Measurements from ENCODE around the gene HOXA9. TPM values are rescaled to one million over a fixed set of nuclear protein-coding genes. Genes with fewer than 3 reads are reported as not detected.

Gene HOXA9
- total and polyA plus RNA-seq, 10 of the 15 experiments (the other 5 are each of a cell fraction or from before 2014, with no cell fraction given) = not detected

DNA sequence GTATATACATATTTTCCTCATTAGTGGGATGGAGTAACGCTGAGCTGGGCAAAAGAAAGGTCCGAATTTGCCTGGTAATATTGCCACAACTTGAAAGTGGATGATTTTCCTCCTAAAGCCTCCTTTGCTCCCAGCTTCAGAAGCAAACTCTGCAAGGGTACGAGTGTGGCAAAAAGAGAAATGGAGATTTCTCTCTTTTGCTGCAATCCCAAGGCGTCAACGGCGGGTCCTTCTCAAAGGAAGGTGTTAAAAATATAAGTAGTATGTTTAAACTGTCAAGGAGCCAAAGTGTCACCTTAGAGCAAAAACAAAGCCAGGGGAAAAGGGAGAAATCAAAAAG lies 50.5 kb downstream of the HOXA9 start:
- no TSS peak for BruUV-seq (replicated peaks)
- in situ Hi-C loops (cut with MboI) (no loop called here), intact Hi-C loops (cut with micrococcal nuclease; ENCODE audit: unreplicated experiment) (no loop called here)
- SMC1A ChIA-PET (ENCODE audit: uncharacterized antibody, unreplicated experiment) = no interaction called here
- POLR2A ChIA-PET = no interaction called here
- 75% methylated on average over 6 of the region's 6 CpGs for WGBS (ENCODE audit: insufficient coverage, insufficient replicate concordance, low lambda C conversion rate, missing lambda C conversion rate)
- Histone ChIP-seq H3K4me3 (no peak overlapping the region), H3K4me2 (ENCODE audit: control insufficient read depth, insufficient read depth) (no peak overlapping the region), H2AFZ (ENCODE audit: control insufficient read depth, low read depth, low read length) (no peak overlapping the region), H3K79me2 (ENCODE audit: control insufficient read depth, insufficient read depth, low read length) (no peaks in the 10 kb centered on the region), H3K4me1 (ENCODE audit: control insufficient read depth, insufficient read depth, low read length) (no peaks in the 10 kb centered on the region), H3K36me3 (ENCODE audit: control insufficient read depth in 2 of 2, insufficient read depth in 2 of 2, low read length in 1 of 2) (no peaks in the 10 kb centered on the region), H3K27me3 (replicated peaks in 1 of 2; ENCODE audit: control insufficient read depth in 2 of 2, insufficient read depth in 2 of 2, low read length in 1 of 2) (no peaks in the 10 kb centered on the region), H3K9me3 (replicated peaks; ENCODE audit: control insufficient read depth, insufficient read depth, low read length) (no peaks in the 10 kb centered on the region), H3K27ac (ENCODE audit: control insufficient read depth, insufficient read depth) (no peak overlapping the region), H4K20me1 (ENCODE audit: control insufficient read depth, insufficient read depth) (no peaks in the 10 kb centered on the region; the same call in 1 of the 2 replicates), H3K9ac (ENCODE audit: control insufficient read depth, insufficient read depth, low read length) (no peak overlapping the region)
- no peak for DNase-seq (ENCODE audit: low read depth, low spot score)
- CTCF ChIA-PET = no interaction called here
- FAIRE-seq = no peak
- ATAC-seq = no peak
- TF ChIP-seq NR2C1 (IDR thresholded peaks at IDR 0.05) (no peak), ZNF24 (IDR thresholded peaks at IDR 0.05) (no peak), KDM1A (IDR thresholded peaks at IDR 0.05; ENCODE audit: borderline replicate concordance) (no peak), EGR1 (IDR thresholded peaks at IDR 0.05; ENCODE audit: borderline replicate concordance in 1 of 2, low read depth in 2 of 2, low read length in 2 of 2) (no peak), SMARCA5 (IDR thresholded peaks at IDR 0.05) (no peak)
- TF ChIP-seq, protein P1, sequence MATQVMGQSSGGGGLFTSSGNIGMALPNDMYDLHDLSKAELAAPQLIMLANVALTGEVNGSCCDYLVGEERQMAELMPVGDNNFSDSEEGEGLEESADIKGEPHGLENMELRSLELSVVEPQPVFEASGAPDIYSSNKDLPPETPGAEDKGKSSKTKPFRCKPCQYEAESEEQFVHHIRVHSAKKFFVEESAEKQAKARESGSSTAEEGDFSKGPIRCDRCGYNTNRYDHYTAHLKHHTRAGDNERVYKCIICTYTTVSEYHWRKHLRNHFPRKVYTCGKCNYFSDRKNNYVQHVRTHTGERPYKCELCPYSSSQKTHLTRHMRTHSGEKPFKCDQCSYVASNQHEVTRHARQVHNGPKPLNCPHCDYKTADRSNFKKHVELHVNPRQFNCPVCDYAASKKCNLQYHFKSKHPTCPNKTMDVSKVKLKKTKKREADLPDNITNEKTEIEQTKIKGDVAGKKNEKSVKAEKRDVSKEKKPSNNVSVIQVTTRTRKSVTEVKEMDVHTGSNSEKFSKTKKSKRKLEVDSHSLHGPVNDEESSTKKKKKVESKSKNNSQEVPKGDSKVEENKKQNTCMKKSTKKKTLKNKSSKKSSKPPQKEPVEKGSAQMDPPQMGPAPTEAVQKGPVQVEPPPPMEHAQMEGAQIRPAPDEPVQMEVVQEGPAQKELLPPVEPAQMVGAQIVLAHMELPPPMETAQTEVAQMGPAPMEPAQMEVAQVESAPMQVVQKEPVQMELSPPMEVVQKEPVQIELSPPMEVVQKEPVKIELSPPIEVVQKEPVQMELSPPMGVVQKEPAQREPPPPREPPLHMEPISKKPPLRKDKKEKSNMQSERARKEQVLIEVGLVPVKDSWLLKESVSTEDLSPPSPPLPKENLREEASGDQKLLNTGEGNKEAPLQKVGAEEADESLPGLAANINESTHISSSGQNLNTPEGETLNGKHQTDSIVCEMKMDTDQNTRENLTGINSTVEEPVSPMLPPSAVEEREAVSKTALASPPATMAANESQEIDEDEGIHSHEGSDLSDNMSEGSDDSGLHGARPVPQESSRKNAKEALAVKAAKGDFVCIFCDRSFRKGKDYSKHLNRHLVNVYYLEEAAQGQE (IDR thresholded peaks at IDR 0.05; ENCODE audit: low read depth, low read length) = no peak
- RAD21 ChIA-PET (ENCODE audit: unreplicated experiment) = interaction anchor here (1.4 kb wide), 1 partner anchor 260 kb away, joined by 3 read pairs; no protein-coding TSS in a partner anchor

Data from GM12878 (cell line).